ENCODE measurements around the gene MAGIX. TPM values are rescaled to one million over a fixed set of nuclear protein-coding genes. Genes with fewer than 3 reads are reported as not detected.

MAGIX gene
- total RNA-seq, 2 experiments from 2014 or later = 0.99 to 1.0 TPM

DNA sequence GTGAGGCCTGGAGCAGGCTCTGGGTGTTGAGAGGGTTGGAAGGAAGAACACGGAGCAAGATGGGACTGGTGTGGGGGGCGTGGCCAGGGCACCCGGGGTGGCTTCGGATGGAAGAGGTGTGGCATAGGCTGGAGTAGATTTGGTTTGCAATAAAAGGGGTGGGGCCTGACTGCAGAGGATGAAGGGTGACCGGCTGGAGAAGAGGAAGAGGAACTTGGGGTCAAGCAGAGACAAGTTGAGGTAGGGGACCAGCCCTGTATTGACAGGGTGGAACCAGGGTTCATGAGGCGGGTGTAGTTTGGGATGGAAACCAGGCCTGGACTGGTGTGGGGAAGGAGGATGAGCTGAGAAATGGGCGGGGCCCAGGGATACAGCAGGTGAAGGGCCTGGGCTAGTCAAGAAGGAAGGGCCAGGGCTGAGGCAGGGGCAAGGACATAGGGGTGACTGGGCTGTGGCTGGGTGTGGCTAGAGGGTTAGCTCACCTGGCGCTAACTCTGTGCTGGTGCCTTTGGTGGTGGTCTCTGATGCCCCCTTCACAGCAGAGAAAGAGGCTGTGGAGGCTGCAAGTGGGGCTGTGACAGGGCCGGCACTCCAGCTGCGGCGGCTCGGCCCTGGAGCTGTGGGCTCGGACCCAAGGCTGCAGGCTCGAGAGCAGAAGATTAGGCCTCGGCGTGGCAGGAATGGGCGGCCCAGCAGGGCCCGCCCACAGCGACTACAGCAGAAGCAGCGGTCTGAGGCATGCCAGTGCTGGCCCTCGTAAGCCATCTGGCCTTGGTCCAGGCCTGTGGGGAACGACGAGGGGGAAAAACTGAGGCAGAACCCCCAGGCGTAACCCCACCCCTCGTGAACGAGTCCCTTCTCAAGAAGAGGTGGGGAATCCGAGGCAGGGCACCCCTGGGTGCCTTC, 14.1 kb downstream of the MAGIX start:
- CTCF ChIA-PET = no interaction called here
- POLR2A ChIA-PET = no interaction called here

DNA sequence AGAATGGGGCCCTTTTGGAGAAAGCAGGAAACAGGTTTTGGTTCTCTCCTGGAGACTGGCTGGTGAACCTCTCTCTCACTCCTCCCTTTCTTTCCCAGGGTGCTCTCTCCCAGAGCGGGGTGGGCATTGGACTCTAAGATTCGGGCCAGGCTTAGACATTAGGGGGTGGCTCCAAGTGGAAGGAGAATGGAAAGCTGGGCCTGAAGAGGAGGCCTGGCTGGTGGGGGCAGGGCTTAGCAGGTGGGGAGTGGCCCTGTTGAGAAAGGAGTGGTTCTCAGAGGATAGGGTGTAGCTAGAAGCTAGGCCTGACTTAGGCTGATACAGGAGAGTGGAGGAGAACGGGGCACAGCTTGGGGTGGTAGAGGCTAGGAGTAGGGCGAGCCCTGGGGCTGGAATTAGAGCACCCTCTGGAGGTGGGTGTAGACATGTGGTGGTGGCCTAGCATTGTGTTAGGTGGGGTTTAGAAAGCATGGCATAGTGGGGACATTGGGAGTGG, 14.8 kb downstream of the MAGIX start:
- ChIA-PET POLR2A (no interaction called here), CTCF (no interaction called here)

DNA sequence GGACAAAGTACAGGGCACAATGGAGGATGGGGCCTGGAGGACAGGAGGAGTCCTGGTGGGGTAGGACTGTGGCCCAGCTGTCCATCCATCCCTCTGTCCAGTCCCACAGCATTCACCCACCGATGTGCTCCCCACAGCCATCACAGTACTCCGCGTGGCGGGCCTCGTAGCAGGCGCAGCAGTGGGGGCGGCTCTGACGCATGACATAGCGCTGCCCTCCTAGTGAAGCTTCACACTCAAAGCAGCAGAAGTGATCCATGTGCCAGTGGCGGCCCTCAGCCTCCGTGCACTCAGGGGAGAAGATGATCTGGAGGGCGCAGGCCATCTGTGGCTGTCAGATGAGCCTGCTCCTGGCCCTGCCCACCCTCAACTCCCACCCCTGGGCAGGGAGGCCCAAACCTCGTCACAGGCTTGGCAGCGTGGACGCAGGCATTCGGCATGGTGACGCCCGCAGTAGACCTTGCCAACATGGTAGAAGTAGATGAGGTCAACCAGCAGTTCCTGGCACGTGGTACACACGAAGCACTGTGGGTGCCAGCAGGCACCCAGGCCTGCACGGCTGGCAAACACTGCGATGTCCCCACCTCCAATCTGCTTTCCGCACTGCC, 15.4 kb downstream of the MAGIX start:
- CTCF ChIA-PET = no interaction called here
- POLR2A ChIA-PET = no interaction called here

- POLR2A ChIA-PET = no interaction called here
Measured at GRCh38 chrX:49178537-49178936, 16.0 kb downstream of the MAGIX start.

GRCh38 chrX:49179358-49179757, 16.8 kb downstream of the MAGIX start:
- ChIA-PET POLR2A (no interaction called here), CTCF (no interaction called here)

More at GRCh38 chrX:49178537-49178936, 16.0 kb downstream of the MAGIX start:
- CTCF ChIA-PET = no interaction called here

DNA sequence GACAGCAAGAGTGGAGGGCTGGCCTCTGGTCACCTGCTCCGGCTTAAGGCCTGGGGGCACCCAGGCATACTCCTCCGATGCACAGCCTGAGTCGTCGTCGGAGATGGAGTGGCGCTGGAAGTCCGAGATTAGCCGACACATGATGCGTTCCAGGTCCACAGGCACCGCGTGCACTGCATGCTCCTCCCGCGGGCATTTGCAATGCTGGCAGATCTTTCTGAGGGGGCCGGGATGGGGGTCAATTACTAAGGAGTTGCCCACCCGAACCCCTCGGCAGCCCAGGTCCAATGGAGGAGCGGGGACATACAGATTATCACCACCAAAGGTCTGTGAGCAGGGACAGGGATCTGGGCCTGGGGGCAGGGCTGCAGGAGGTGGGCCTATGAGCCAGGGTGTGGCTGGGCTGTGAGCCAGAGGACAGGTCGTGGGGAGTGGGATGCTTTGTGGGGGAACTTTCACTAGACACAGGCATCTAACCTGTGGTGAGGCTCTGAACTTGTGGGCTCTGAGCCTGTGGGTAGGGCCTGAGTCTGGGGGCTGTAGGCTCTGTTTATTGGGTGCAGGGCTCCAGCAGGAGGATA, 21.2 kb downstream of the MAGIX start:
- POLR2A ChIA-PET = interaction anchor here (0.6 kb wide), 1 partner anchor 113 kb away, joined by 3 read pairs; no protein-coding TSS in a partner anchor
- CTCF ChIA-PET = interaction anchor here (1.0 kb wide), 1 partner anchor 28 kb away, joined by 3 read pairs; no protein-coding TSS in a partner anchor

DNA sequence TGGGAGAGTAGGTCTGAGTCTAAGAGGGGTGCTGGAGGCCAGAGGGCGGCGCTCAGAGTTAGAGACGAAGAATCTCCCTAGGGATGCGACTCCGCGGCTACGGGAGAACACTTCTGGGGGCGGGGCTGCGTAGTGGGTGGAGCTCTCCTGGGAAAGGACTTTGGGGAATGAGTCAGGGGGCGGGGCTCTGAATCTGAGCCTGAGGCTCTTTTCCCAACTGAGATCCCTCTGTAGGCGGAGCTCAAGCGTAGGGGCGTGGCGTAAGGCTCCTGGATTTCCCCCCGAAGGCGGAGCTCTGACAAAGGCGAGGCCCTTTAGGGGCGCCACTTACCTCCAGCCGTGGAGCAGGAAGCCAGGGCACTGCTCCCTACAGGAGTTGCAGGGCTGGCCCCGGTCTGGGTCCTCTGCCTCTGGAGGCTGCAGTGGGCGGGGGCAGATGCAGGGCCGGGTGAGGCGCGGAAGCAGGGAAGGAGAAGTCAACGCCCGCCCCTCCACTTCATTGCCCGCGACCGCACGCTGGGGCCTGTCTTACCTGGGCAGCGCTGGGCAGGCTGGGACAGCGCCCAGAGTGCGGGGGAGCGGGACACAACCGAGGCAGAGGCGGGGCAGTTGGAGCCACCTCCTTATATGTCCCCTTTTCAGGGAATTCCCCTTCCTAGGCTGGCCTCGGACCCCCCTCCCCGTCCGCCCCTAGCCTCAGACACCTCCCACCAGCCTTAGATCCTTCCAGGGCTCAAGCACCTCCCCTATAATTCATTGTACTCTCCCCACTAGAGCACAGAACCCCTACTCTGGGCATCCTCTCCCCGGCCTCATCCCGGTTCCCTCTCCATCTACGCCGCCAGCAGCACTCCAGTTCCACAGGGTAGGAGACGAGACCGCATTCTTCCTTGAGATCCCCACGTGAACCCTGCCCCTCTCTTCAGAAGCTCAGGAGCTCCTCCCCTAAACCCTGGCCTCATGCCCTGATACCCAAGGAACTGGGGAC, 22.0 kb downstream of the MAGIX start:
- CTCF ChIA-PET = interaction anchor here (1.0 kb wide), 1 partner anchor 29 kb away, joined by 3 read pairs; no protein-coding TSS in a partner anchor
- POLR2A ChIA-PET = interaction anchor here (0.6 kb wide), 1 partner anchor 114 kb away, joined by 3 read pairs; no protein-coding TSS in a partner anchor

DNA sequence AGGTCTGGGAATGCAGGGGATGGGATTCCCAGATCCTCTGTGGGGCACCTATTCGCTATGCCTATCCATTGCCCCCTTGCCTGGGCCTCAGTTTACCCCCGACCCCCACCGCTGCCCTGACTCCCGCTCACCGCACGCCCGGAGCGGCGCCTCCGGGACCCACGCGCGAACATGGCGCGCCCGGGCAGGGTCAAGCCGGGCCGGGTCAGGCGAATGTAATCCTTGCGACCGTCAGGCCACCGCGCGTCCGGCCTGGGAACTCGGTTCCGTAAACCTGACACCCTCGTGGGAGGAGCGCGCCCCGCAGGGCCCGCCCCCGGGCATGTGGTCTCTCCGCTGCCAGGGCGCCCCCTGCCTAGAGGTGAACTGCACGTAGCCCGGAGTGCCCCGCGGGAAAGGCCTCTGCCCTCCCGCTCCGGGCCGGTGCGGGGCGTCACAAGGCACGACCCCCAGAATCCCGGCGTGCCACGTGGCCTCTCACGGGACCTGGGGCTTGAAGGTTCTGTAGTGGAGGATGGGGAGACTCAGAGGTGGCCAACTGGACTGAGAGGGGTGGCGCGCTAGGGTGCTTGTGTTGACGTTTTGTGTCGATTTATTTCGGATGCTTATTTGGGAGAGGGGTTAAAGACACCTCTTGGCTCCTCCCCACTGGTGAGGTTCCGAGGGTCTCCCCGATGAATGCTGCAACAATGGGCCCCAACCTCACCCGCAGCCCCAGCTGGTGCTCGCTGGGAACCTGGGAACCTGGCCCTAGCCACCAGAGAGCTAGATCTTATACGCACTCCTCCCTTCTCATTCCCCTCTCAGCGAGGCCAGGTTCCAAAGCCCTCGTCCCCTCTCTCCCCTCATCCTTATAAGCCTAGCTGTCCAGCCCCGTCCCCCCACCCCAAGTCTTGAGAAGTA, 23.8 kb downstream of the MAGIX start, which contains the start of gene PRICKLE3:
PRICKLE3 (minus strand) TSS at position 249 of the 903 bp plus-strand sequence; CDS start at position 173, 76 bp downstream.
- ChIA-PET POLR2A (interaction anchor here (0.6 kb wide), 1 partner anchor 49 kb away, joined by 3 read pairs; the partner anchor contains the start of gene CCDC22), CTCF (interaction anchor here (0.6 to 1.2 kb wide), 2 partner anchors 30 to 225 kb away, joined by 3 to 4 read pairs; no protein-coding TSS in a partner anchor)

- ChIA-PET POLR2A (interaction anchor here (0.6 kb wide), 1 partner anchor 48 kb away, joined by 3 read pairs; the partner anchor contains the start of gene CCDC22), CTCF (interaction anchor here (1.2 kb wide), 1 partner anchor 31 kb away, joined by 3 read pairs; no protein-coding TSS in a partner anchor)
Measured at GRCh38 chrX:49187028-49187394, 24.5 kb downstream of the MAGIX start.

DNA sequence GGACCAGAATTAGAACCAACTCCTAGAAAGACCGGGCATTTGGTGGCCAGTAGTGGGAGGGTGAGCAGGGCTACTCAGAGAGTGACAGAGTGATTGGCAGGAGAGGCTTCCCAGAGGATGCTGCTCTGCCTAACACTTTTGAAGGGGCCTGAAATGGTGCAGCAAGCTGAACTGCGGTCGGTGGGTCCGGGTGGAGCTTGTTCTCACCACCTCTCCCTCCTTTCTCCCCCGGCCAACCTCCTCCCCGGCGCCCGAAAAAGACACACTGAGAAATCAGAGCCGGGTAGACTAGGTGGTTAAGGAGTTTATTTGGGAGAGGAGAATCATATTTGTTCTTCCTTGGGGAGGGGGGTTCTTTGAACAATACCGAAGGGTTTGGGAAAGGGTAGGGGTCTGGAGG, 25.0 kb downstream of the MAGIX start:
- ChIA-PET CTCF (interaction anchor here (0.7 to 1.2 kb wide), 2 partner anchors 32 to 104 kb away, joined by 3 read pairs; no protein-coding TSS in a partner anchor), POLR2A (no interaction called here)

DNA sequence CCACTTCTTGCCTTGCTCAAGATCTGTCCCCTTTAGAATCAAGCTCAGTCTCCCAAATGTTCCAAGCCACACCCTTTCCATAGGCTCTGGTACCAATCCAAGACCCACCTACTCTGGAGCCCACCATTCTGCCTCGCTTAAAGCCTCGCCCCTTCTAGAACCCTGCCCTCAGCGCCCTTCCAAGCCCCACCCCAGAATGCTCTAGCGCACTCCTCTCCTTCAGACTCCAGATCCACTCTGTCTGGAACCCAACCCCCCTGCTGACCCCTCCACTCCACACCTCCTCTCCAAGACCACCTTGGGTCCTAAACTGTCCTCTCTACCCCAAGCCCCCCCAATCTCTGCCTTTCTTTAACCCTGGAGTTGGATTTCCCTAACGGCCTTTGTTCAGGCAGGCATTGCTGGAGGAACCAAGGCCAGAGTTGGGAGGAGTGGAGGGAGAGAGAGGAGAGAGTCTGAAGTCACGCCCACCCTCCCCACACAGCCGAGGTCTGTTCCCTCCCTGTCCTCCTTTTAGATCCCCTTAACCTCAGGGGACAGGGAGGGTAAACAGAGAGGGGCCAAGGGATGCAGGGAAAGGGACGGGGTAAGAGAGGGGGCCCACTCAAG, 26.0 kb downstream of the MAGIX start:
- POLR2A ChIA-PET = no interaction called here
- CTCF ChIA-PET = interaction anchor here (0.7 kb wide), 1 partner anchor 103 kb away, joined by 3 read pairs; no protein-coding TSS in a partner anchor

- POLR2A ChIA-PET = no interaction called here
- CTCF ChIA-PET = interaction anchor here (0.8 kb wide), 1 partner anchor 42 kb away, joined by 3 read pairs; no protein-coding TSS in a partner anchor
Measured at GRCh38 chrX:49189606-49190005, 27.0 kb downstream of the MAGIX start.

GRCh38 chrX:49190821-49191573, 28.4 kb downstream of the MAGIX start:
- POLR2A ChIA-PET = interaction anchor here (1.0 to 1.3 kb wide), 3 partner anchors 18 to 652 kb away, joined by 4 to 6 read pairs (median 4); partner anchors contain the start of gene TBC1D25

GRCh38 chrX:49191574-49192011, 29.0 kb downstream of the MAGIX start:
- ChIA-PET CTCF (interaction anchor here (1.4 to 2.1 kb wide), 3 partner anchors 17 to 81 kb away, joined by 4 to 6 read pairs (median 5); no protein-coding TSS in a partner anchor), POLR2A (no interaction called here)

More at GRCh38 chrX:49190821-49191573, 28.4 kb downstream of the MAGIX start:
- CTCF ChIA-PET = interaction anchor here (1.9 kb wide), 1 partner anchor 35 kb away, joined by 6 read pairs; no protein-coding TSS in a partner anchor

GRCh38 chrX:49192722-49193328, 30.3 kb downstream of the MAGIX start:
- POLR2A ChIA-PET = no interaction called here

More at GRCh38 chrX:49192722-49193328, 30.3 kb downstream of the MAGIX start:
- CTCF ChIA-PET = interaction anchor here (0.7 to 2.1 kb wide), 6 partner anchors 18 to 82 kb away, joined by 3 to 6 read pairs (median 4); partner anchors contain the start of gene CCDC22
